Gastrocnemius medialis (tissue), 4 donors: ENCODE measurements around the gene TSPAN5.

Experiments used
- CTCF ChIP-seq, 5 experiments: fragments of 450-650 bp in 3 of 5; fragments of 200-600 bp in 2 of 5; sonication (generic) in 2 of 5; IDR thresholded peaks in 4 of 5; conservative IDR thresholded peaks in 1 of 5; 1 replicate in 4 of 5; 2 replicates in 1 of 5; pipeline ENCODE4 v1.5.1; 2016 to 2019; ENCODE audit warnings: antibody characterized with exemption in 5 of 5, mild to moderate bottlenecking in 3 of 5, moderate library complexity in 3 of 5
- POLR2A ChIP-seq, 2 donors: fragments of 450-650 bp; IDR thresholded peaks; one replicate each; pipeline ENCODE4 v1.6.1; 2017; ENCODE audit warnings: antibody characterized with exemption in 2 of 2, mild to moderate bottlenecking in 2 of 2, moderate library complexity in 2 of 2

GRCh38 chr4:98617358-98618047 lies 40.9 kb downstream of the TSPAN5 start:
- TF ChIP-seq CTCF (IDR thresholded peaks at IDR 0.05 in 4 of 5, conservative IDR thresholded peaks at IDR 0.05 in 1 of 5), result no peak
- TF ChIP-seq POLR2A (IDR thresholded peaks at IDR 0.05), result no peak
